Measurements from ENCODE around the gene CRB2. TPM values are rescaled to one million over a fixed set of nuclear protein-coding genes. Genes with fewer than 3 reads are reported as not detected.

CRB2 gene
- total RNA-seq, 1 experiment from 2014 or later: 3.6 TPM

GRCh38 chr9:123336449-123336848 lies 19.5 kb upstream of the CRB2 start:
- no peaks in the 10 kb centered on the region for H3K27me3 ChIP-seq (ENCODE audit: insufficient read depth, low read length)
- H3K79me2 ChIP-seq (ENCODE audit: insufficient read depth, low read length): no peaks in the 10 kb centered on the region
- no peaks in the 10 kb centered on the region; the same call in 1 of the 2 replicates for H3K27me3 Mint-ChIP-seq (ENCODE audit: low read depth)
- no peak overlapping the region for H4K8ac ChIP-seq (replicated peaks; ENCODE audit: insufficient read length, low read depth, low read length)
- no peaks in the 10 kb centered on the region for H3K36me3 Mint-ChIP-seq (ENCODE audit: insufficient read depth in 1 of 3, low read depth in 3 of 3)
- H4K5ac ChIP-seq (ENCODE audit: insufficient read length, low read depth, low read length): no peak overlapping the region
- H2AK5ac ChIP-seq (ENCODE audit: insufficient read length, low read length): no peak overlapping the region
- H3K79me1 ChIP-seq (ENCODE audit: insufficient read depth, low read depth, low read length, poor library complexity, severe bottlenecking): no peaks in the 10 kb centered on the region
- H2AFZ ChIP-seq (ENCODE audit: low read length): no peak overlapping the region
- no peak overlapping the region for H3K23ac ChIP-seq (ENCODE audit: insufficient read length, low read depth, low read length)
- no peaks in the 10 kb centered on the region for H3K9me3 Mint-ChIP-seq
- no peak overlapping the region for H2BK120ac ChIP-seq (ENCODE audit: low read depth, low read length, poor library complexity, severe bottlenecking)
- no peak for DNase-seq
- no peak overlapping the region for H3K27ac ChIP-seq (ENCODE audit: insufficient read length, low read depth, low read length)
- no CpG with 5 or more reads among the region's 3 CpGs for WGBS (ENCODE audit: extremely low coverage, insufficient read length, low lambda C conversion rate)
- H3K4ac ChIP-seq (ENCODE audit: low read depth, low read length): no peak overlapping the region
- no peak overlapping the region for H3K4me3 Mint-ChIP-seq
- H3K4me1 ChIP-seq (ENCODE audit: insufficient read depth, low read length): peaks cover 2% of the 10 kb centered on the region; the same call in 1 of the 2 replicates
- H4K91ac ChIP-seq (ENCODE audit: insufficient read length, low read depth, low read length): no peak overlapping the region
- H3K4me2 ChIP-seq (ENCODE audit: insufficient read depth, insufficient read length, low read length): no peak overlapping the region
- no peak overlapping the region for H3K27ac Mint-ChIP-seq
- H4K20me1 ChIP-seq (ENCODE audit: control insufficient read depth, insufficient read depth, insufficient read length): no peaks in the 10 kb centered on the region
- H3K4me1 Mint-ChIP-seq: peaks cover 23 to 36% of the 10 kb centered on the region in 2 experiments
- no peak overlapping the region for H2BK15ac ChIP-seq (ENCODE audit: low read depth, low read length)
- H2BK12ac ChIP-seq (ENCODE audit: insufficient read length, low read depth, low read length): no peak overlapping the region
- TF ChIP-seq, protein P1, sequence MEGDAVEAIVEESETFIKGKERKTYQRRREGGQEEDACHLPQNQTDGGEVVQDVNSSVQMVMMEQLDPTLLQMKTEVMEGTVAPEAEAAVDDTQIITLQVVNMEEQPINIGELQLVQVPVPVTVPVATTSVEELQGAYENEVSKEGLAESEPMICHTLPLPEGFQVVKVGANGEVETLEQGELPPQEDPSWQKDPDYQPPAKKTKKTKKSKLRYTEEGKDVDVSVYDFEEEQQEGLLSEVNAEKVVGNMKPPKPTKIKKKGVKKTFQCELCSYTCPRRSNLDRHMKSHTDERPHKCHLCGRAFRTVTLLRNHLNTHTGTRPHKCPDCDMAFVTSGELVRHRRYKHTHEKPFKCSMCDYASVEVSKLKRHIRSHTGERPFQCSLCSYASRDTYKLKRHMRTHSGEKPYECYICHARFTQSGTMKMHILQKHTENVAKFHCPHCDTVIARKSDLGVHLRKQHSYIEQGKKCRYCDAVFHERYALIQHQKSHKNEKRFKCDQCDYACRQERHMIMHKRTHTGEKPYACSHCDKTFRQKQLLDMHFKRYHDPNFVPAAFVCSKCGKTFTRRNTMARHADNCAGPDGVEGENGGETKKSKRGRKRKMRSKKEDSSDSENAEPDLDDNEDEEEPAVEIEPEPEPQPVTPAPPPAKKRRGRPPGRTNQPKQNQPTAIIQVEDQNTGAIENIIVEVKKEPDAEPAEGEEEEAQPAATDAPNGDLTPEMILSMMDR (conservative IDR thresholded peaks at IDR 0.05): no peak
- no peak overlapping the region for H3T11ph ChIP-seq (ENCODE audit: low read length)
- H3K18ac ChIP-seq (ENCODE audit: insufficient read length, low read depth, low read length): no peak overlapping the region
- no peak overlapping the region for H3K56ac ChIP-seq (ENCODE audit: insufficient read length, low read depth, low read length)
- no peaks in the 10 kb centered on the region for H3K9me3 ChIP-seq (ENCODE audit: control insufficient read depth, low read depth, low read length)
- H2BK20ac ChIP-seq (ENCODE audit: low read depth, low read length, poor library complexity, severe bottlenecking): no peak overlapping the region
- H3K23me2 ChIP-seq (ENCODE audit: insufficient read length, low read depth, low read length, poor library complexity, severe bottlenecking): no peaks in the 10 kb centered on the region
- no peak overlapping the region for H3K9ac ChIP-seq (ENCODE audit: extremely low read depth, insufficient read length, low read length)
- H3K14ac ChIP-seq (ENCODE audit: insufficient read depth, low read length): no peak overlapping the region
- no peak overlapping the region for H2BK5ac ChIP-seq (ENCODE audit: insufficient read length, low read length)

Data from H9 (cell line).